ENCODE results near the gene CD53.
"Not testable (repeated sequence)": the region's sequence is repeated elsewhere in the genome, so short reads cannot be mapped to it uniquely, and the experiment has no call there.

Gene CD53

GRCh38 chr1:110872745-110873720 is at the start of gene CD53:
TSS of gene CD53 (plus strand) at chr1:110873148. CDS start at chr1:110891409, 18,261 bp downstream.
- DNase-seq, result no peak

- no peak for DNase-seq
Measured at GRCh38 chr1:110824192-110824591, 48.8 kb upstream of the CD53 start.

GRCh38 chr1:110829955-110830553 is 42.9 kb upstream of the CD53 start:
- no peak for DNase-seq

GRCh38 chr1:110833779-110834178 is 39.2 kb upstream of the CD53 start:
- not testable (repeated sequence) for DNase-seq

GRCh38 chr1:110846861-110847260 is 26.1 kb upstream of the CD53 start:
- DNase-seq, result no peak

GRCh38 chr1:110850145-110850544 is 22.8 kb upstream of the CD53 start:
- DNase-seq, result no peak

- no peak for DNase-seq
Measured at GRCh38 chr1:110850627-110851026, 22.3 kb upstream of the CD53 start.

GRCh38 chr1:110853135-110853534 is 19.8 kb upstream of the CD53 start:
- no peak for DNase-seq

- no peak for DNase-seq
Measured at GRCh38 chr1:110856410-110856809, 16.5 kb upstream of the CD53 start.

- no peak for DNase-seq
Measured at GRCh38 chr1:110857964-110858948, 14.7 kb upstream of the CD53 start.

GRCh38 chr1:110859062-110859461 is 13.9 kb upstream of the CD53 start:
- DNase-seq, result no peak

- no peak for DNase-seq
Measured at GRCh38 chr1:110860174-110860573, 12.8 kb upstream of the CD53 start.

GRCh38 chr1:110860620-110861019 is 12.3 kb upstream of the CD53 start:
- not testable (repeated sequence) for DNase-seq

GRCh38 chr1:110861942-110862341 is 11.0 kb upstream of the CD53 start:
- DNase-seq, result not testable (repeated sequence)

- no peak for DNase-seq
Measured at GRCh38 chr1:110864287-110864686, 8.7 kb upstream of the CD53 start.

- no peak for DNase-seq
Measured at GRCh38 chr1:110870721-110871388, 2.1 kb upstream of the CD53 start.

- DNase-seq, result no peak
Measured at GRCh38 chr1:110872366-110872744, 593 bp upstream of the CD53 start.

GRCh38 chr1:110873856-110874255 is 908 bp downstream of the CD53 start:
- no peak for DNase-seq

- DNase-seq, result no peak
Measured at GRCh38 chr1:110874324-110875215, 1.6 kb downstream of the CD53 start.

GRCh38 chr1:110875216-110875731 is 2.3 kb downstream of the CD53 start:
- peak; percentile 29 for DNase-seq

- DNase-seq, result no peak
Measured at GRCh38 chr1:110876748-110877341, 3.9 kb downstream of the CD53 start.

All from stimulated activated CD4-positive, alpha-beta T cell treated with anti-CD3 and anti-CD28 coated beads, Interleukin-4, amount 100 ng/mL, for 1 hour (primary cell).